Neuronal stem cell (in vitro differentiated cells): Measurements from ENCODE around the gene RNFT2.

Source experiments
- DNase-seq: peaks from one replicate; pipeline ENCODE4 v3.0.0-alpha.2; 2013; ENCODE audit warnings: low spot score
- H2AFZ ChIP-seq: one replicate; pipeline ENCODE4 v1.6.1; 2013; ENCODE audit warnings: mild to moderate bottlenecking, low read length, inconsistent platforms
- H2AK5ac ChIP-seq: 2 replicates; pipeline ENCODE4 v1.6.1; 2013; ENCODE audit warnings: low read depth, mild to moderate bottlenecking, inconsistent platforms, low read length, moderate library complexity, mixed read lengths
- H2BK120ac ChIP-seq: 2 replicates; pipeline ENCODE4 v1.6.1; 2013; ENCODE audit warnings: low read depth, mild to moderate bottlenecking, inconsistent platforms, low read length, moderate library complexity, mixed read lengths
- H2BK12ac ChIP-seq: one replicate; pipeline ENCODE4 v1.6.1; 2013; ENCODE audit warnings: low read length, inconsistent platforms
- H2BK15ac ChIP-seq: 2 replicates; pipeline ENCODE4 v1.6.1; 2013; ENCODE audit warnings: mild to moderate bottlenecking, low read length, inconsistent platforms, mixed read lengths
- H2BK5ac ChIP-seq: one replicate; pipeline ENCODE4 v1.6.1; 2013; ENCODE audit warnings: inconsistent platforms, mild to moderate bottlenecking, low read length, moderate library complexity
- H3K14ac ChIP-seq: one replicate; pipeline ENCODE4 v1.6.1; 2013; ENCODE audit warnings: low read length, inconsistent platforms
- H3K18ac ChIP-seq: 2 replicates; pipeline ENCODE4 v1.6.1; 2013; ENCODE audit warnings: low read length, inconsistent platforms
- H3K23ac ChIP-seq: 2 replicates; pipeline ENCODE4 v1.6.1; 2013; ENCODE audit warnings: low read depth, mild to moderate bottlenecking, mixed read lengths, low read length, inconsistent platforms; ENCODE audit not compliant: poor library complexity
- H3K27ac ChIP-seq: replicated peaks from 3 replicates; pipeline ENCODE4 v1.5.1; 2013; ENCODE audit warnings: low read length, inconsistent platforms
- H3K27me3 ChIP-seq, 3 experiments: 2 replicates each; pipeline ENCODE4 v1.6.1; 2013; ENCODE audit warnings: low read length in 3 of 3, mild to moderate bottlenecking in 2 of 3, inconsistent platforms in 1 of 3, low read depth in 1 of 3, mixed read lengths in 1 of 3, moderate library complexity in 1 of 3; ENCODE audit not compliant: control insufficient read depth in 3 of 3, insufficient read depth in 3 of 3
- H3K36me3 ChIP-seq, 2 donors: replicated peaks in 1 of 2; 2 replicates each; pipeline ENCODE4 v1.6.1; 2013; ENCODE audit warnings: low read length in 2 of 2; ENCODE audit not compliant: control insufficient read depth in 2 of 2, insufficient read depth in 2 of 2
- H3K4ac ChIP-seq: 2 replicates; pipeline ENCODE4 v1.6.1; 2013; ENCODE audit warnings: inconsistent platforms, mild to moderate bottlenecking, low read length, moderate library complexity
- H3K4me1 ChIP-seq, 2 donors: 1 replicate in 1 of 2; 2 replicates in 1 of 2; pipeline ENCODE4 v1.6.1; 2013; ENCODE audit warnings: low read length in 2 of 2, low read depth in 1 of 2; ENCODE audit not compliant: control insufficient read depth in 2 of 2, insufficient read depth in 1 of 2
- H3K4me2 ChIP-seq: one replicate; pipeline ENCODE4 v1.6.1; 2013; ENCODE audit warnings: mild to moderate bottlenecking, low read length, inconsistent platforms; ENCODE audit not compliant: insufficient read depth, poor library complexity, severe bottlenecking
- H3K4me3 ChIP-seq, 2 donors: 2 replicates each; pipeline ENCODE4 v1.5.1; 2013; ENCODE audit warnings: low read length in 2 of 2, mild to moderate bottlenecking in 2 of 2, inconsistent platforms in 1 of 2, moderate library complexity in 1 of 2
- H3K79me1 ChIP-seq: one replicate; pipeline ENCODE4 v1.6.1; 2013; ENCODE audit warnings: low read depth, mild to moderate bottlenecking, inconsistent platforms, low read length, moderate library complexity
- H3K9ac ChIP-seq: one replicate; pipeline ENCODE4 v1.6.1; 2013; ENCODE audit warnings: mild to moderate bottlenecking, low read depth, low read length, inconsistent platforms; ENCODE audit not compliant: poor library complexity
- H3K9me3 ChIP-seq, 2 donors: replicated peaks in 1 of 2; 2 replicates each; pipeline versions ENCODE3 to v1.6.1; 2013; ENCODE audit warnings: low read length in 2 of 2, mild to moderate bottlenecking in 2 of 2, inconsistent platforms in 1 of 2, low read depth in 1 of 2, mixed read lengths in 1 of 2, moderate library complexity in 1 of 2; ENCODE audit not compliant: control insufficient read depth in 2 of 2, insufficient read depth in 1 of 2
- H4K8ac ChIP-seq: one replicate; pipeline ENCODE4 v1.6.1; 2013; ENCODE audit warnings: low read depth, mild to moderate bottlenecking, inconsistent platforms, low read length, moderate library complexity
- H4K91ac ChIP-seq: one replicate; pipeline ENCODE4 v1.6.1; 2013; ENCODE audit warnings: low read length, low read depth, mild to moderate bottlenecking, inconsistent platforms; ENCODE audit not compliant: poor library complexity
- WGBS, 2 donors: extraction: QIAGEN DNeasy Blood & Tissue Kit; methylation state at CpG; one replicate each; pipeline ENCODE4 v1.1.7; 2013; ENCODE audit warnings: missing lambda C conversion rate in 2 of 2, mixed read lengths in 1 of 2; ENCODE audit not compliant: insufficient read length in 2 of 2, insufficient replicate concordance in 1 of 2; ENCODE audit errors: extremely low coverage in 2 of 2; 5-methylcytosine and 5-hydroxymethylcytosine counted together

RNFT2 gene

GRCh38 chr12:116773276-116773731, 35.2 kb downstream of the RNFT2 start:
- no peak overlapping the region for H2BK12ac ChIP-seq
- H3K9ac ChIP-seq = no peak overlapping the region
- no peak overlapping the region for H4K8ac ChIP-seq
- H3K9me3 ChIP-seq = peaks cover 0 to 12% of the 10 kb centered on the region in 2 donors
- H3K23ac ChIP-seq = no peak overlapping the region
- no peak overlapping the region for H2BK15ac ChIP-seq
- H3K4me2 ChIP-seq = no peak overlapping the region
- no peak overlapping the region for H2AK5ac ChIP-seq
- no peak overlapping the region for H3K27ac ChIP-seq
- H2BK5ac ChIP-seq = no peak overlapping the region
- no peak overlapping the region for H2BK120ac ChIP-seq
- no peaks in the 10 kb centered on the region for H3K27me3 ChIP-seq
- H3K14ac ChIP-seq = no peak overlapping the region
- no peak overlapping the region for H3K4ac ChIP-seq
- H3K4me1 ChIP-seq = no peaks in the 10 kb centered on the region
- no CpG with 5 or more reads among the region's 4 CpGs for WGBS, 2 donors
- peaks cover 9 to 39% of the 10 kb centered on the region in 2 donors for H3K36me3 ChIP-seq
- no peak overlapping the region for H3K18ac ChIP-seq
- no peak for DNase-seq
- no peaks in the 10 kb centered on the region for H3K79me1 ChIP-seq
- H2AFZ ChIP-seq = no peak overlapping the region
- no peak overlapping the region for H3K4me3 ChIP-seq
- H4K91ac ChIP-seq = no peak overlapping the region

GRCh38 chr12:116774020-116774419, 35.9 kb downstream of the RNFT2 start:
- WGBS, 2 donors = no CpG with 5 or more reads among the region's 4 CpGs
- Histone ChIP-seq H3K79me1 (no peaks in the 10 kb centered on the region), H2BK15ac (no peak overlapping the region)

GRCh38 chr12:116777245-116777644, 39.1 kb downstream of the RNFT2 start:
- Histone ChIP-seq H2BK12ac (no peak overlapping the region), H3K79me1 (no peaks in the 10 kb centered on the region), H2BK15ac (no peak overlapping the region), H3K14ac (no peak overlapping the region), H3K36me3 (peaks cover 23 to 55% of the 10 kb centered on the region in 2 donors), H3K4me2 (no peak overlapping the region), H4K8ac (no peak overlapping the region), H3K4me1 (no peaks in the 10 kb centered on the region), H3K9me3 (peaks cover 0 to 12% of the 10 kb centered on the region in 2 donors), H2AFZ (no peak overlapping the region), H3K23ac (no peak overlapping the region), H3K9ac (no peak overlapping the region), H3K4me3 (no peak overlapping the region), H2BK120ac (no peak overlapping the region), H2AK5ac (no peak overlapping the region), H3K4ac (no peak overlapping the region), H3K27ac (no peak overlapping the region), H4K91ac (no peak overlapping the region), H3K27me3 (no peaks in the 10 kb centered on the region), H2BK5ac (no peak overlapping the region), H3K18ac (no peak overlapping the region)
- no CpG with 5 or more reads among the region's 1 CpG for WGBS, 2 donors
- no peak for DNase-seq

More at GRCh38 chr12:116774020-116774419, 35.9 kb downstream of the RNFT2 start:
- Histone ChIP-seq H3K4me1 (no peaks in the 10 kb centered on the region), H3K9ac (no peak overlapping the region), H2AK5ac (no peak overlapping the region), H2BK120ac (no peak overlapping the region), H3K27ac (no peak overlapping the region), H2BK5ac (no peak overlapping the region), H3K4me2 (no peak overlapping the region), H3K4me3 (no peak overlapping the region), H3K9me3 (peaks cover 0 to 12% of the 10 kb centered on the region in 2 donors), H4K8ac (no peak overlapping the region), H3K14ac (no peak overlapping the region), H3K23ac (no peak overlapping the region), H3K4ac (no peak overlapping the region), H3K27me3 (no peaks in the 10 kb centered on the region), H3K18ac (no peak overlapping the region), H2BK12ac (no peak overlapping the region), H2AFZ (no peak overlapping the region), H4K91ac (no peak overlapping the region), H3K36me3 (peaks cover 10 to 41% of the 10 kb centered on the region in 2 donors)
- DNase-seq = no peak

- Histone ChIP-seq H3K14ac (no peak overlapping the region), H3K23ac (no peak overlapping the region), H2BK120ac (no peak overlapping the region), H3K4ac (no peak overlapping the region), H2AFZ (no peak overlapping the region), H3K27ac (no peak overlapping the region), H3K4me2 (no peak overlapping the region), H3K27me3 (no peaks in the 10 kb centered on the region), H4K91ac (no peak overlapping the region), H3K79me1 (no peaks in the 10 kb centered on the region), H3K4me1 (no peaks in the 10 kb centered on the region), H3K4me3 (no peak overlapping the region), H2BK5ac (no peak overlapping the region), H3K18ac (no peak overlapping the region), H3K9me3 (no peaks in the 10 kb centered on the region), H3K9ac (no peak overlapping the region), H3K36me3 (peaks cover 43 to 63% of the 10 kb centered on the region in 2 donors), H4K8ac (no peak overlapping the region), H2BK12ac (no peak overlapping the region), H2AK5ac (no peak overlapping the region), H2BK15ac (no peak overlapping the region)
- DNase-seq = no peak
- WGBS, 2 donors = no CpG with 5 or more reads among the region's 2 CpGs
These were observed 41.5 kb downstream of the RNFT2 start for GRCh38 chr12:116779597-116779996.
